Activated CD8-positive, alpha-beta memory T cell treated with anti-CD3 and anti-CD28 coated beads, Interleukin-2, amount 50 U/mL, for 24 hours (primary cell): ENCODE measurements around the gene FAM170B.
A peak's percentile ranks its signal among the peaks of the same experiment; 100 is the strongest.

Source experiments
- DNase-seq: peaks from one replicate; pipeline ENCODE4 v3.0.0-alpha.2; 2020; ENCODE audit errors: extremely low read depth

FAM170B gene

DNA sequence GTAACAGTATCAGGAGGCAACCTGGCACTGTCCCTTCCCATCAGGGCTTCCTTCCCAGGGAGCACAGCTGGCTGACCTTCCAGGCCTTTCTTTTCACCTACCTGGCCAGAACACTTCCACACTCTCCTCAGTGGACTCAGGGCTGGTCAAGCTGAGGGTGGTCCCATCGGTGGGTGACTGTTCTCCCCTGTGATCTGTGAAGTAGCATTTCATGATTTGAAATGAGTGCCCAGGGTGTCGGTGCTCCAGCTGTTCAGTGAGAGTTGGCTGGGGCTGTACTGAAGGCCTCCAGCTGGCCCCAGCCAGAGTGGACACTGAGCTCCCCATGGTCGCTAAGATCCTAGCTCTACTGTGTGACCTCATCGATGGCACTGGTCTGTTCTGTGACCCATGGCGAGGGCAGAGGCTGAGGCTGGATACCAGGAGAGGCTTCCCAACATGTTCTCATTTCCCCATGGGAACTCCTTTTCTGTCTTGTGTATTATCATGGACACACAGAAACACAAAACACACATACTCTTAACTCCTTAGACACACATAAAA is at the start of gene FAM170B:
Gene FAM170B, minus strand, starts transcription at position 316 of the 543 bp plus-strand sequence. Its CDS starts 103 bp downstream, at position 213.
- no peak for DNase-seq

DNA sequence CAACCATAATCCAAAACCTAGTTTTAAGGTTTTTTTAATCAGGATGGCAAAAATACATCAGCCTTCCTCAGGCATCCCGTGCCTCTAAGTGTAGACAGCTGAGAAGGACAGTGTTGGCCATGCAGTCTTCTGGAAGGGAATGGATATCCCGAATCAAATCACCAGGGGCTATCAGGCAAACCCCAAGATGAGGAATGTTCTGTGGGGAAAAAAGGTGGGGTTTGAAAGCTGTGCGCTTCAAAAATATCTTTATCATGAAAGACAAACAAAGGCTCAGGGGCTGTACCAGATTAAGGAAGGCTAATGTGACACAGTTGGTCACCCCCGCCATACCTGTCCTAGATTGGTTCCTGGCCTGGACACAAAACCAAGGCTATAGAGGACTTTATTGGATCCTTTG is 49.0 kb upstream of the FAM170B start:
- no peak for DNase-seq

DNA sequence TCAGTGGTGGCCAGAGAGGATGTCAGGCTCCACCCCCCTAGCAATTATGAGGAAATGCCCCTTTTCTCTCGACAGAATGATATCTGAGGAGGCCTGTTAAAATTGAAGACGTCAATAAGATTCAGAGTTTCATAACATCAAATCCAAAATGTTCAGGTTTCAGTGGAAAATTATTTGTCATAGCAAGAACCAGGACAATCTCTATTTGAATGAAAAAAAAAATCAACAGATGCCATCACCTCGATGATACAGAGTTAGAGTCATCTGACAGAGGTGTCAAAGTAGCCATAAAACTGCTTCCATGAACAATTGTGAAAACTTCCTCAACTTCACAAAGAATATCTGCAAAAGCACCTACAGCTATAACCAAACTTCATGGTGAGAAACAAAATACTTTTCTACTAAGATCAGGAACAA is 46.6 kb upstream of the FAM170B start:
- DNase-seq, result no peak

DNA sequence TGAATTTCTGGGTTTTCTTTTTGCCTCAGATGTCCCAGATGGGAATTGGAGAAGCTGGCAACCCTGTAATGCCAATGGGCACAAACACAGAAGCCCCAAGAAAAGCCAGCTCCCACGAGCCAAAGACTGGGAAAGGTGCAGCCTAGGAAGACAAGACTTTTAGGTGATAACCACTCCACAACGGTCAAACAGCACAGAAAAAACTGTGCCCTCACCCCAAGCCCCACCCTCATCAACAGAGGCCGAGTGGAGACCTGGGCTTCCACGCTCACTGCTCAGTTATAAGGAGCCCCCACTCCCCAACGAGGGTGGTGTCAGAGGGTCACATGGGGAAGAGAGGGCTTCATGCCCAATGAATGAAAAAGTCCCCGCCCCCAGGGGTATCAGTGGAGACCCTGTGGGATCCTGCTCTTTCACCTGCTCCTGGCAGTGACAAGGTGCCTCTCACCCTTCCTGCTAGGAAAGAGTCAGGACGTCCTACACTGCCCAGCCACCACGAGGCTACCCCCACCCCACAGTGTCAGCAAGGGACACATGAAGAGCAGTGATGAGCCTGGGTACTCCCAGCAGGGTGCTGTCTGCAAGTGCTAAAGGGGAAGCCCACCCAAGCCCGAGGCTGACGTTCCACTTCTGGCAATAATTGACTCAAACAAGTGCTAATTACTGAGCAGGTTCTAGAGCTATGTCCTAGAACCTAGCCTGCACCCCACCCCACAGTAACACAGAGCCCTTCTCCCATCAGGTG is 46.0 kb upstream of the FAM170B start:
- DNase-seq, result no peak

DNA sequence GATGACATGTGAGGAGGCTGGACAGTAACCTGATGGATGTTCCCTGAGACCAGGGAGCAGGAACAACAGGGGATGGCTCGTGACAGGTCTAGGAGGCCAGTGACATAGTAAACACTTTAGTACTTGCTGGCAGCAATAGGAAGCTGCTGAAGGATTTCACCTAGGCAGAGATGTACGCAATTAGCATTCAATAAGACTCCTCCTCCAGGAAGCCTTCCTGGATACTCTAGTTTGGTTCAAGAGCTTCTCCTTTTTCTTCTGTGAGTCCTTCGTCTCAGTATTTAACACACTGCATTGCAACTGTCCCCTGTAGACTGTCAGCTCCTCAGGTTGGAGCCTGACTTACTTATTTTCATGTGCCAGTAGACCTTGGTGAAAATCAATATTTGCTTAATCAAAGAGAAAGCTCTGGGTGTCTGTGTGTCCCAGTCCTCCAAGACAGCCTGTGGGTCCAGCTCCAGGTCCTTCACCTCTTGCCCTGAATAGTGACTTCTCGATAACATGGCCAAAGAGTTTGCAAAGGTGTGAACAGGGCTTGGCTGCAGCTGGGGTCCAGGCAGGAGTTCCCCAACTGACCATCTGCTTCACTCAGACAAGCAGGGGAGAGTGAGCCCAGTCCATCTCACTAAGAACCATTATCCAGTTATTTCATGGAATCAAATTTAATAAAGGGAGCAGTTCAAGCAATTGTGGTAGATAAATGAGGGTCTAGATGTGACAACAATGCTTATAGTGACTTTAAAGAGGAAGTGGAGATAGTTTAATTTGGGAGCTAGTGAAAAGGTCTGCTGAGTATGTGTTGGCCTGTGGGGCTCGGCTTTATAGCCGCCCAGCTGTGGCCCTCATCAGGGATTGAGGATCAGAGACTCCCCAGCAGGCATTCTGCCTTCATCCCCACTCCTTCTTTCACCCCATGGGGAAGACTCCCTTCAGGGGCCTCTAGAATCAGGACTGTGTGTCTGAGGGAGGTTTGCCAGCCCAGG is 45.0 kb upstream of the FAM170B start:
- no peak for DNase-seq

DNA sequence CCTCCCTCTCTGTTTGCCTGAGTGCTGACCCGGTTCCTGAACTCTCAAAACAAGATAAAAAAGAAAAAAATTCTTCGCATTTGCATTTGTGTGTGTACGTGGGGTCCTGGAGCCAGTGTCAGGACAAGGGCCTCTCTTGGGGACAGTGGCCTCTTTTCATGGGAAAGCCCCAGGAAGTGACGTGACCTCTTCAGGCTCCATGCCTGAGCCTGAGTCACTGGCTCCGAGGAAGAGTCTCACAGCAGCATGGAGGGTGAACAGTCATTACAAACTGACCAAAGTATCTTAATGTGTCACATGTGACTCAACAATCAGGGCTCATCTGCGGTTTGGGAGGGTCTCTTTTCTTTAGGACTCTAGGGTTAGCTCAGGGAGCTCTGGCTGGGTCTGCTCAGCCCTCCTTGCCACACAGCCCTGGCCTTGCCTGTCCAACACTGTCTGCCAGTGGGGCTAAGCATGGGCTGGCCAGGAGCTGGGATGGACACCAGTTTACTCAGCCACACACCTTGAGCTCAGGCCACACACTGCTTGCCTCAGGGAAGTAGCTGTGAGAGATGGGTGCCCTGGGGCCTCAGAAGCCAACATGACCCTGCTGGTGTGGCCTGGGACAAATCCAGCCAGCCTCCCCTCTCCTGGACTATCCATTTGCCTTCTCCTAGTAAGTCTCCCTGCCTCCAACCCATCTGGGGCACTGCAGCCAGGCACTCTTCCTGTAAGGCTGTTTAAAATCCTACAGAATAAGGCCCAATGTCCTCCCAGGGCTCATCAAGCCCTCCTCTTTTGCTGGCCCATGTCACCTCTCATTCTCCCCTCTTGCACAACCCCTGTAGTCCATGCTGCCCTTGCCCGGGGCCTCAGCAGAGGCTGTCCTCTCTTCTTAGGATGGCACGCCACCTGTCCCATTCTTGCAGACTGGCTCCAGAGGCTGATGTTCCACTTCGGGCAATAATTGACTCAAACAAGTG is 43.9 kb upstream of the FAM170B start:
- DNase-seq, result peak; percentile 38

DNA sequence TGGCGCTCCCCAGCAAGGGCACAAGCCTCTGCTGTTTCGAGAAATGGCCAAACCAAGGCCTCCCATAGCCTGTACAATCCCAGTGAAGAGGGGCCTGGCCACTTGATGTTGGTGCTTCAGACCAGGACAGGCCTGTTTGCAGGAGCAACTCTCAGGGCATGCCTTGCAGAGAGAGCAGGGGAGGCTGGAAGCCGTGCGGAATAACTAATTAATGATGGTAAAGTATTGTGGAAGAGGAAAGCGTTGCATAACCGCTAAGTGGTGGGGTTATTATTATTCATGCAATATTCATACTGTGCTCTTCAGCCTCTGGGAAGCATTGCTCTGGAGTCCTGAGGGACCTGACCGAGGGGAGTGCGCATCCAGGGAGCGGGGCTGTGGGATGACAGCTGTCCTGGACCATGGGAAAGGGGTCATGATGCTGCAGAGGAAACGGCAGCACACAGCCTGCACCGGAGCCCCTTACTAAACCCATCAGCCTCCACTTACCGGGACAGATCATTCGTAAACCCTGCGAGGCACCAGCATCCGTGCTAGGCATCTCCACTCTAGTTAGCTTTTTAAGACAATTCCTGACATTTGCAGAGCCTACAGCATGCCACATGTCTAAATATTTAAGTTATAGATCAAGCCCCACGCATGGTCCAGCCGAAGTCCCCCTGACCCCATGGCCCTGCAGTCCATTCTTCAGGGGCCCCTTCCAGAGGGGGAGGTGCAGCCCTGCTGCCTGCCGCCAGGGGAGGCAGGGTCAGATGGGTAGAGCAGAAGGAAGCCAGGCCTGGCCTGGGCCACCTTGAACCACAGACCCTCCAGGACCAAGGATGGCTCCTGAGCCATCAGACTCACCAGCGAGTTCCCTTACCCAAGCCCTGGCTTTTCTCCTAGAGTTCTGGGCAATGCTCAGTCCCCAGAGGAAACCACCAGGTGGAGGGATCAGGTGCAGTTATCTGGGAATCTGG is 42.8 kb upstream of the FAM170B start:
- DNase-seq, result no peak

DNA sequence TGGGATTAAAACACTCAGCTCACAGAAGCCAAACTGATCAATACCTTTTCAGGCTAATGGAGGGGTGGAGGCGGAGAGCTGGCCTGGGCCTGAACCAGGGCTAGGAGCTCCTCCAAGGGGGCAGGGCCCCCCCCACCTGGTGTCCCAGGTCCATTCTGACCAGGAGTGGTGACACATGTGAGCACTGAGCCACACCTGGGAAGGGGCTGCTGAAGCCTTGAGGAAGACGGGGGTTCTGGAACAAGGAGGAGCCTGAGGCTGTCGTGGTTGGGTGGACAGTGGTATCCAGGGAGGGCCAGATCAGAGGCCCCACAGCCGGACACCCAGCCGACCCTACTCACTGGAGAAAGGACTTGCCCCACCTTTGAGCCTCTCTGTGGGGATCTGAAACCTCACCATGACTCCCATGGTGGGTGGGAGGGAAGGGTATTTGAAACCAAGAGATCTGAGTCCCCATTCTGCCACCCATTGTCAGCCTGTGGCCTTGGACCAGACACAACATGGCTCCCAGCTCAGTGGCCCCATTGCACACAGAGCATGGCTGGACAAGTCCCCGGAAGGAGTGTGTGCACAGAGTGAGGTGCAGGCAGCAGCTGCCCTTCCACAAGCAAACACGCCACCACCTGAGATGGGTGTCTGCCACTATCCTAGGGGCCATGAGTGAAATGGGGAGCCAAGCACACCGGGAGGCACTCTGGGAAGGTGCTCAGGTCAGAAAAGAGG is 41.9 kb upstream of the FAM170B start:
- DNase-seq, result no peak

DNA sequence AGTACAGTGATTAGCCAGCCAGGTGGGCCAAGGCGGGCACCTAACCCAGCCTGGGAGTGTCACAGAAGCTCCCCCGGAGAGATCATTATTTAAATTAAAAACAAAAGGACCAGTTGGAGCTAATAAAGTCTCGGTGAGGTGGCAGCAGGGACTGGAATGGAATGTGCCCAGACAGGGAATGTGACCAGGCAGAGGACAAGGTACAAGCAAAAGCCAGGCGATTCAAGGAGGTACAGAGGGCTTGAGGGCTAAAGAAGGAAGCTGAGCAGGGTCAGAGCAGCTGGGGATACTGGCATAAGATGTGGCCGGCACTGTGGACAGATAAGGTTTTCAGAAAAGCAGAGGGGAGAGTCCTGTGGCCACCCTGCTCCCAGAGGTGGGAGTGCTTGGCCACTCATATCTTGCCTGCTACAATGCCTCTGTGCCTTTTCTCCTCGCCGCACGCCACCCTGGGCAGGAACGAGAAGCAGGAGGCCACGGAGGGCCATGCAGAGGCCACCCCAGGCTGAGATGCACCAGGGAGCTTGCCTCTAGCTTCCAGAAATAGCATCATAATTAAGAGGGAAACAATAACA is 41.2 kb upstream of the FAM170B start:
- no peak for DNase-seq

DNA sequence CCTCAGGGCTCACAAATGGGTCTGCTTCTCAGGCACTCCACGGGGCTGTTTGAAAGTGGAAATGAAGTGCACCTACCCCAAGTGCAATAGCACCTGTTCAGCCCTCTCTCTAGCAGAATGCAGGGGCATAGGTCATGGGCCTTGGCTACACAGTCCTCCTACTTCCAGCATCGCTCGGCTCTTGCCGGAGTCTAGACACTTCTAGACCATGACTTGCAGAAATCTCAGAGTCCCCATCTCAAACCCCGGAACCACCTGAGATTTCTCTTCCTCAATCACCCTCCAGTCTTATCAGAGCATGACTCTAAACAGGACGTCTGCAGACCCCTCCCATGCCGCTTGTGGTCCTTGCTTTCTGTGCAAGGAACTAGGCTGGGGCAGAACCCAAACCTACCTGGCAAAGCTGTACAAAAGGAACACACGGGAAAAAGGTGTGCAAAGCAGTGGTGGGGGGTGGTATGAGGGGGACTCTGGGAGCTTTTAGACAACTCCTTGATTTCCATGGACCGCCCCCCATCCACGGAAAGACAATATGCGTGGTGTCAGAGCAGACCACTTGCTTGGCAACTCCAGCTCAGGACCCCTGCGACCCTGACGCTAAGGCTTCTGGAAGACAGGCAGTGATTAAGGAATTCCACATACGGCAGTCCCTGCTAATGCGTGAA is 40.6 kb upstream of the FAM170B start:
- no peak for DNase-seq

DNA sequence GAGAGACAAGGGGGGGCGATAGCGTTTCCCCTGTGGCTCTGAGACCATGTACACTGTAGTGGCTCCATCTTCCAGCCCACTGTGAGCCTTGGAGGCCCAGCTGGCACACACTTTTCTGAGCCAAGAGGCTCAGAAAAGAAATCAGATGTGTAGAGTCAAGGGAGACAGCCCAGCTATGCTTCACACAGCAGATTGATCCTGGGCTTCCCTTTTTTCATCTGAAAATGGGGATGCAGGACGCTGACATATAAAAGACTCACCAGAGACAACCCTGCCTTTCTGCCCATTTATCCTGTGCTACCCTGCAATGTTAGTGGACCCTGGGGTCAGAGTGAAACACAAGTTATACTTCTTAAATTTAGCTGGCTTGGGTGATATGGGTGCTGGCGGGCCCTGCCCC is 40.0 kb upstream of the FAM170B start:
- DNase-seq, result no peak

DNA sequence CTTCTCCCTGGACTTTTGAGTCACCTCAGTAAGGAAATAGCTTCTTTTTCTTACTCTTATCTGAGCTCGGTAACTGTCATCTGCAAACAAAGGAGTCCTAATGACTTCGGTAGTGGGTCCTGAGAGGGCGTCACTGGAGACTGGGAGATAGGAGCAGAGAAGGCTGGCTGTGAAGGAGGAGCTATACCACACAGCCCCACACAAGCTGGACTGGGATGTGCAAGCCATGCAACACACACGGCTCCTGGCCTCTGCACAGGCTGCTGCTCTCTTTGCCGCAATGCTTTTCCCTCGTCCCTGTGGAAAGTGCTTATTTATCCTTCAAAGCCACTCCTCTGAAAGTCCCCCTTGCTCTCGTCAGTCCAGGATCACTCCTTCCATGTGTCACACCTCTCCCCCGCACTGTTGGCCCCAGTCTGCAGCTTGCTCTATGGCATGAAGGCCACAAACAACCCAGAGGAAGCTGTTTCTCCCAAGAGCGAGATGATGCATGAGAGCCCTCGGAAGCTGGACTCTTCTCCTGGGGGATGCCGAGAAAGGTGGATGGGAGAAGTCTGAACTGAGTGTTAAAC is 39.5 kb upstream of the FAM170B start:
- DNase-seq, result no peak

DNA sequence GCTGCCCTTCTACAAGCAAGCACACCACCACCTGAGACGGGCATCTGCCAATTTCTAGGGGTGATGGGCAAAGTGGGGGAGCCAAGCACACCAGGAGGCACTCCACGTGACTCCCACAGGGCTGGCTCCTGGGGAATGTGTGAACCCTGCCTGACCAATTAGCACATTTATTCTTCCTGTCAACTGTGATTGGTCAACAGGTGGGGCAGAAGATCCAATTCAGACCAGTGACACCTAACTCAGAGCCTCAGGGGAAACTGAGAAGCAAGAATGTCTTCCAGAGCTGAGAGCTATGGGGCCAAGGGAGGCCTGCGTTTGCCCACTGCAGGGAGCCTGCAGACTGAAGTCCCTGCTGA is 38.9 kb upstream of the FAM170B start:
- DNase-seq, result no peak

DNA sequence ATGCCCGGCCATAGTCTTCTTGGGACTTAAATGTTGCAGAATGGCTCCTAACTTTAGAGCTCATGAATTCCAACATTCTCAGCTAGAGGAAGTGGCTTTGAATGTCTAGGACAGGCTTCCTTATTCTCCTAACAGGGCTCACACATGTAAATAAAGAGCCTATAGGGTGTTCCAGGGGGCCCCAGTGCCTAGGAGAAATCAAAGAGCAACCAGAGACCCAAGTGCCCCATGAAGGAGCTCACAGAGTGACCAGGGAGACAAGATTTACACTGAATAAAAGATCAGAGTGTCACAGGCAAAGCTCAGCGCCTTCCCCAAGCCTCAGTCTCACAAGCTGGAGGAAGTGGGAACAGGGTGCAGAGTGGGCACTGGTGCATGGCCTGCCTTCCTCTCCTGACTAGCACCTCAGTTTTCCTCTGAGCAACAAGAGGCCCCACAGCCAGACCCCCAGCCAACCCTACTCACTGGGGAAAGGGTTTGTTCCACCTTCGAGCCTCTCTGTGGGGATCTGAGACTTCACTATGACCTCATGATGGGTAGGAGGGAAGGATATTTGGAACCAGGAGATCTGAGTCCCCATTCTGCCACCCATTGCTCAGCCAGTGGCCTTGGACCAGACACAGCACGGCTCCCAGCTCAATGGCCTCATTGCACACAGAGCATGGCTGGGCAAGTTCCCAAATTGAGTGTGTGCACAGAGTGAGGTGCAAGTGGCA is 38.4 kb upstream of the FAM170B start:
- DNase-seq, result no peak

DNA sequence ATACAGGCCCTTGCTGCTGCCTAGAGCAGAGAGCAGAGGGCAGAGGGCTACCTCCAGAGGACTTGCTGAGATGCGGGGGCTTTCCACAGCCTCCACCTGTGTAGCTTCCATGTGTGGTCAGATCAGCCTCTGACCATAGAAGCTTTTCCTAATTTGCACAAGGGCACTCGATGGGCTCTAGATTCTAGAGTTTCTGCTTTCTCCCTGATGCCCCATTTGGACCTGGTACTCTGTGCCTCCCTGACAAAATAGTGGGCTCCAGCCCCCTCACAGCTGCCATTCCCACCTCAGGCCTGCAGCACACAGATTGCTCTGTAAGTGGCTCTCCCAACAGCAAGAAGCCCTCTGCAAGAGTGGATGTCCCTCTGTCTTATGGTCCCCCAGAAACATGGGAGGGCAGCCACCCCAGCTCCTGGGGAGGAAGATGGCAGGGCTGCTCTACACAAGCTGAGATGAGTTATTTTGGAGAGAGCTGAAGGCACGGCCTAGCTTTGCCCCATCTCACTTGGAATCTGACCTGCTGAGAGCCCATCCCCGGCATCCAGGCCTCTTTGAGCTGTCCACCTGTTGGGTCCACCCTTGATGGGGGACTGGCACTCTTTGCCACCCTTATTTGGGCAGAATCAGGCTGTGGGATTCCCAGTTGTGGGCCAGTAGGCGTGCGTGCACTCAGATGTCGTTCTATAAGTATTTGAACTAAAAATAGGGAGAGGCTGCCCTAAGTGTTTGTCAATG is 37.7 kb upstream of the FAM170B start:
- DNase-seq, result no peak

DNA sequence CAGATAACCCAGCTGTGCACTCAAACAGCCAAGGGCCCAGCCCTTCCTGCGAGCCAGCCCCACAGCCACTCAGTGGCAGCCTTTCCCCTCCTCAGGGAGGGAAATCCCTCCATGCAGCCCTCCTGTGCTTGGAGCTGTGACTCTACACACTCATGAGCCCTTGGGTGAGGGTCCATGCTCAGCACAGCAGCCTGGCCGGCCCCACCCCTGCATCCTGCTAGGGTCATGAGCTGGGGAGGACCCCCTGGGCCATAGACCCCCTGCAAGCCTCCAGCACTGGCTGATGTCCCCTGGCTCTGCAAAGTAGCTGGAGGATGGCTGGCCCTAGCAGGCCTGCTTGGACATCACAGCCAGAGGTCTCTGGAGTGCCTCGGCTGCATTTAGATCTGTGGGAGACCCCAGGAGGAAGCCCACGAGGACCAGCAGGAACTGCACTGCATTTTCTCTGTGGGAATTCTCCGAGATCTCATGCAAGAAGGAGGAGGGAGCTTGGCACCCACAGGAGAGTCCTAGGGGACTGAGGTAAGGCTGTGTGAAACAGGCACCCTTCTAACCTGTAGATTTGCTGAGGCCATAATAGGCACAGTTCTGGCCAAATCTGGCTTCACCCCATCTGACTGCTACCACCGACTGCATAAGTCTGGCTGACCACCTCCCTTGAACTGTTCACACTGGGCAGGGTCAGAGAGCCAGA is 37.0 kb upstream of the FAM170B start:
- no peak for DNase-seq
